ENCODE data around the gene ARF1. TPM values are rescaled to one million over a fixed set of nuclear protein-coding genes. Genes with fewer than 3 reads are reported as not detected.

ARF1 gene
- total RNA-seq, 1 donor from 2014 or later, result 447 TPM

DNA sequence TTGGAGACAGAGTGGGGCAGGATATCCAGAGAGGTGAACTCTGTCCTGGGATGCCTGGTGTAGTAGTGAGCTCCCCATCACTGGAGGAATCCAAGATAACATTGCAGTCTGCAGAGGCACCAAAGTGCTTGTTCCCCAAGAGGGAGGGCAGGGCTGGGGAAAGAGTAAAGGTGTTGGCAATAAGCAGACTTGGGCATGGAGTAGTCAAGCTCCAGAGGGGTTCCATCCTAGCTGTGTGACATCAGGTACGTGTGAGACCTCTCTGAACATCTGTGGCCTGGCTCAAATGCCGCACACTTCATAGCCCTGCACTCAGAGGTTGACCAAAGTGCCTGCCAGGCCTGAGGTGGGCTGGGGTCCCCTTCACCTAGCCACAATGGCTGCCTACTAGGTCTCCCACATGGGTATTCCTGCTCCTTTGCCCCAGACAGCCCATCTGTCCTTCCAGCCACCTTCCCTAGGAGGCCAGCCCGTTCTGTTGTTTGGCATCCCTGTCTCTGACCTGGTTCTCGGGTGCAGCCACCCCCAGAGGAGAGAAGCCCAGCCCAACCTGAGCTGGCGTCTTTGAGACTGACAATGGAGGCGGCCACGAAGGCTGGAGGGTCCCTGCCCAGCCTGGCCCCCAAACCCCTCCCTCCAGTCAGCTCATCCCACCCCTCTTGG, 2.8 kb upstream of the ARF1 start:
- Histone ChIP-seq H3K4me3 (no peak overlapping the region), H3K27ac (no peak overlapping the region), H3K27me3 (no peaks in the 10 kb centered on the region), H3K36me3 (no peaks in the 10 kb centered on the region), H3K9me3 (no peaks in the 10 kb centered on the region), H3K4me1 (peaks cover 5 to 11% of the 10 kb centered on the region in 2 donors)
- TF ChIP-seq, protein P1, sequence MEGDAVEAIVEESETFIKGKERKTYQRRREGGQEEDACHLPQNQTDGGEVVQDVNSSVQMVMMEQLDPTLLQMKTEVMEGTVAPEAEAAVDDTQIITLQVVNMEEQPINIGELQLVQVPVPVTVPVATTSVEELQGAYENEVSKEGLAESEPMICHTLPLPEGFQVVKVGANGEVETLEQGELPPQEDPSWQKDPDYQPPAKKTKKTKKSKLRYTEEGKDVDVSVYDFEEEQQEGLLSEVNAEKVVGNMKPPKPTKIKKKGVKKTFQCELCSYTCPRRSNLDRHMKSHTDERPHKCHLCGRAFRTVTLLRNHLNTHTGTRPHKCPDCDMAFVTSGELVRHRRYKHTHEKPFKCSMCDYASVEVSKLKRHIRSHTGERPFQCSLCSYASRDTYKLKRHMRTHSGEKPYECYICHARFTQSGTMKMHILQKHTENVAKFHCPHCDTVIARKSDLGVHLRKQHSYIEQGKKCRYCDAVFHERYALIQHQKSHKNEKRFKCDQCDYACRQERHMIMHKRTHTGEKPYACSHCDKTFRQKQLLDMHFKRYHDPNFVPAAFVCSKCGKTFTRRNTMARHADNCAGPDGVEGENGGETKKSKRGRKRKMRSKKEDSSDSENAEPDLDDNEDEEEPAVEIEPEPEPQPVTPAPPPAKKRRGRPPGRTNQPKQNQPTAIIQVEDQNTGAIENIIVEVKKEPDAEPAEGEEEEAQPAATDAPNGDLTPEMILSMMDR (IDR thresholded peaks at IDR 0.05), result no peak
- intact Hi-C loops (cut with DNase I), result loop anchor here (5.0 kb wide), 2 partner anchors 342 to 517 kb away; partner anchors contain the start of genes JMJD4, SNAP47 and ZNF678
- no peak for DNase-seq (ENCODE audit: low spot score in 2 of 2)

DNA sequence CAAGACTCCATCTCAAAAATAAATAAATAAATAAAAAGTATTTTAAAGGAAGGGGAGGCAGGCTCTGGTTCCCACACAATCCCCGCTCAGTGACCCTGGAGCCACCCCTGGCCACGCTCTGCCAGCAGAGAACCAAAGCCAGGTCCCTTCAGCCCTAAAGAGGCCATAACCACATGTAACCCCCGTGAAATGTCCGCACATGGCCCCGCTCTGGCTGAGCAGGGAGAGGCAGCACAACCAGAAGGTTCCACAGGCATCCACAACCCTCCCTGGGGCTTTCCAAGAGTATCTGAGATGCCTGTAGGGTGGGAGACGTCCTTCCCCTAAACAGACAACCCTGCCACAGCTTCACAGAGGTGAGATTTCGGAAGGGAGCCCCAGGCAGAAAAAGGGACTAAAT, 1.4 kb upstream of the ARF1 start:
- DNase-seq (ENCODE audit: low spot score in 2 of 2), result no peak
- Histone ChIP-seq H3K27ac (no peak overlapping the region), H3K4me3 (peak overlapping the region; percentile 97 to 100), H3K4me1 (peaks cover 20 to 25% of the 10 kb centered on the region in 2 donors), H3K36me3 (no peaks in the 10 kb centered on the region), H3K27me3 (no peaks in the 10 kb centered on the region), H3K9me3 (no peaks in the 10 kb centered on the region)
- intact Hi-C loops (cut with DNase I), result loop anchor here (5.0 kb wide), 2 partner anchors 344 to 519 kb away; partner anchors contain the start of genes JMJD4, SNAP47 and ZNF678
- TF ChIP-seq, protein P1 (IDR thresholded peaks at IDR 0.05), result no peak

DNA sequence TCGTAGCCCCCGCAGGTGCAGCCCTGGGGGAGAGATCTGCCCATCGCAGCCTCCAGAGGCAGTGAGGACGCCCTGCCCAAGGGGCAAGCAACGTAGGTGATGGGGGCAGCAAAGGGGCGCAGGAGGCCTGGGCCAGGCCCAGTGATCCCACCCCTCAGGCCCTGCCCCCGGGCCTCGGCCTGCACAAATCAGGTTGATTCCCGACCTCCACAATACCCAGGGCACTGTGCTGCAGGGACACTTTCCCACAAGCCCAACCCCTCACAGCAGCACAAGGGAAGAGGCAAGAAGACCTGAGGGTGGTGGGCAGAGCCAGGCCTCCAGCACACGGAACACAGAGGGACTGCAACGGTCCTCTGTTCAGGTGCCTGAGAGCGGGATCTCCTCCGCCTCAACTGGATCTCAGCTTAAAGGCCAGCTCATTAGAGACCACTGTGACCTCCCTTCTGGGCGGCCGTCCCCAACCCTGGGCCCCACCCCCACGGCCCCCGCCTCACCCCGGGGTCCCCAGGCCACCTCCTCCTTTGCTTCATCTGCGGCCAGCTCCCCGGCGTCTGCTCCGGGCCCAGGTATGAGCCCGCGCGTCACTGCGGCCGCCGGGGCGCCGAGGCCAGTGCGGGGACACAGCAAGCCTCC, 812 bp upstream of the ARF1 start:
- intact Hi-C loops (cut with DNase I), result loop anchor here (1.0 to 5.0 kb wide), 7 partner anchors 28 to 519 kb away; partner anchors contain the start of genes GUK1, IBA57, JMJD4 and MRPL55
- H3K27me3 ChIP-seq, result no peaks in the 10 kb centered on the region
- TF ChIP-seq, protein P1 (IDR thresholded peaks at IDR 0.05), result no peak
- H3K9me3 ChIP-seq, result no peaks in the 10 kb centered on the region
- no peaks in the 10 kb centered on the region for H3K36me3 ChIP-seq
- peaks cover 24 to 30% of the 10 kb centered on the region in 2 donors for H3K4me1 ChIP-seq
- H3K27ac ChIP-seq, result peak overlapping the region; percentile 67 to 99
- no peak for DNase-seq (ENCODE audit: low spot score in 2 of 2)
- peak overlapping the region; percentile 97 to 100 for H3K4me3 ChIP-seq

DNA sequence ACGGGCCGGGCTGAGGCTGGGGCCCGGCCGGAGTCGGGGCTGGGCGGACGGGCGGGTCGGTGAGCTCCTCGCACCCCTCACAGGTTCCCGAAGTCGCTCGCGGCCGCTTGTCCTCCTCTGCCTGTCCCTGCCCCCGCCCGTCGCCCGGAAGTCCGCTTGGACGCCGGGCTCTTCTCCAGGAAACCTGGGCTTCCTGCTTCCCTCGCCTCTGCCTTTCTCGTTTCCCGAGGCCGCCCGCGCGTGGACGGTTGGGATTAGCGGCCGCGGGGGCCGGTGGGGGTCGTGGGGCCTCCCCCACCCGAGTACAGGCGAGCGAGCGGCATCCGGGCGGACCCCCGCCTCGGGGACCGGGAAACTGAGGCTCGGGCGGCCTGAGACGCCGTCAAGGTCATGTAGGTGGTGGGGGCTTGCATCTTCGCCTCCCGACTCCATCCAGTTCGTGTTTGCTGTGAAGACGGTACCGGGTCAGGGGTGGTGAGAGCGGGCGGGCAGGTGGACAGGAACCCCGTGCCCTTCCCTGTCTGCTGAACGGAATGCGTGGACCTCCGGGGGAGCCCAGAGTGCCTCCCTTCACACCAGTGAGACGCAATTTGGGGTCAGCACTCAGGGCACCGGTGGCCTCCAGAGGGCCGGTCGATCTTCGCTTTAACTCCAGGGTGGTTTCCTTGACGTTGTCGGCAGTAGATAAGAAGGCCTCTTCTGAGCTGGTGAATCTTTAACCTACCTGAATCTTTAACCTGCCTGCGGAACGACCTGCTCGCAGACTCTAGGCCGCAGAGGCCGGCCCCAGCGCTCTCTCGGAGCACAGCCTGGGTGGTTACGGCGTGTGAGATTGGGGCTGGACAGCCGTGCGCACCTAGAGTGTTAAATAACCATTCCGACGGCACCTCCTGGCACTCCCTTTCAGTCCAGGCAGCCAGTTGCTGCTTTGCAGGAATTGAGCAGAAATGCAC, 686 bp downstream of the ARF1 start:
- TF ChIP-seq, protein P1 (IDR thresholded peaks at IDR 0.05), result no peak
- peak overlapping the region; percentile 97 to 100 for H3K4me3 ChIP-seq
- intact Hi-C loops (cut with DNase I), result loop anchor here (1.0 to 5.0 kb wide), 8 partner anchors 20 to 521 kb away; partner anchors contain the start of genes C1orf35, GUK1, IBA57 and JMJD4
- H3K9me3 ChIP-seq, result no peaks in the 10 kb centered on the region
- H3K4me1 ChIP-seq, result peaks cover 35 to 44% of the 10 kb centered on the region in 2 donors
- DNase-seq (ENCODE audit: low spot score in 2 of 2), result no peak
- no peaks in the 10 kb centered on the region for H3K27me3 ChIP-seq
- no peaks in the 10 kb centered on the region for H3K36me3 ChIP-seq
- H3K27ac ChIP-seq, result peak overlapping the region; percentile 99 to 100

DNA sequence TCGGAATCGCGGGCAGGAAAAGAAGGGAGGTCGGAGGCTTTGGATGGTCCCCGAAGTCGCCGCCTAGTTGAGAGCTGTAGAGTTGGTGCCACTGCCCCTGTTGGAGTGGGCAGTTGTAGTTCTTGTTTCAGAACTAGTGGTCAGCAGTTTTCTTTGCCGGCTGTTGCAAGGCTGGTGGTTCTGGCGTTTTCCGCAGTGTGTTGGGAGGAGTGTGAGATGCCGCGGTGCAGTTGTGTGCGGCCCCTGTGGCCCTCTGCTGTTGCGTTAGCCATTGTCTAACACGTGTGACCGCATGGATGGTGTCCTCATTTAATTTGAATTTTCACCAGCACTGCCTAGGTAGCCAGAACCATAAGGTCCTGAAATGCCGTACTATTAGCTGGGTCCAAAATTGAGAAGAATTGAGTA, 1.4 kb downstream of the ARF1 start:
- TF ChIP-seq, protein P1 (IDR thresholded peaks at IDR 0.05), result no peak
- no peaks in the 10 kb centered on the region for H3K27me3 ChIP-seq
- peaks cover 3 to 5% of the 10 kb centered on the region in 2 donors for H3K36me3 ChIP-seq
- peaks cover 37 to 51% of the 10 kb centered on the region in 2 donors for H3K4me1 ChIP-seq
- H3K27ac ChIP-seq, result peak overlapping the region; percentile 99 to 100
- intact Hi-C loops (cut with DNase I), result loop anchor here (1.0 to 5.0 kb wide), 4 partner anchors 19 to 522 kb away; partner anchors contain the start of genes C1orf35, JMJD4, SNAP47 and ZNF678
- no peak for DNase-seq (ENCODE audit: low spot score in 2 of 2)
- peak overlapping the region; percentile 97 to 100 for H3K4me3 ChIP-seq
- no peaks in the 10 kb centered on the region for H3K9me3 ChIP-seq
